ENCODE data around the gene SLC25A29.

The SLC25A29 gene

GRCh38 chr14:100329233-100330006, 23.2 kb upstream of the SLC25A29 start:
- H3K27ac ChIP-seq = no peak overlapping the region
- TF ChIP-seq ZFX (IDR thresholded peaks at IDR 0.05; ENCODE audit: borderline replicate concordance) (no peak), CTCF (IDR thresholded peaks at IDR 0.05) (no peak)

- TF ChIP-seq ZFX (IDR thresholded peaks at IDR 0.05; ENCODE audit: borderline replicate concordance) = no peak
- TF ChIP-seq CTCF (IDR thresholded peaks at IDR 0.05) = no peak
- H3K27ac ChIP-seq = no peak overlapping the region
Observed at GRCh38 chr14:100328495-100329163, 22.4 kb upstream of the SLC25A29 start.

- TF ChIP-seq ZFX (IDR thresholded peaks at IDR 0.05; ENCODE audit: borderline replicate concordance) = no peak
- TF ChIP-seq CTCF (IDR thresholded peaks at IDR 0.05) = no peak
- no peak overlapping the region for H3K27ac ChIP-seq
Observed at GRCh38 chr14:100327128-100327527, 20.9 kb upstream of the SLC25A29 start.

DNA sequence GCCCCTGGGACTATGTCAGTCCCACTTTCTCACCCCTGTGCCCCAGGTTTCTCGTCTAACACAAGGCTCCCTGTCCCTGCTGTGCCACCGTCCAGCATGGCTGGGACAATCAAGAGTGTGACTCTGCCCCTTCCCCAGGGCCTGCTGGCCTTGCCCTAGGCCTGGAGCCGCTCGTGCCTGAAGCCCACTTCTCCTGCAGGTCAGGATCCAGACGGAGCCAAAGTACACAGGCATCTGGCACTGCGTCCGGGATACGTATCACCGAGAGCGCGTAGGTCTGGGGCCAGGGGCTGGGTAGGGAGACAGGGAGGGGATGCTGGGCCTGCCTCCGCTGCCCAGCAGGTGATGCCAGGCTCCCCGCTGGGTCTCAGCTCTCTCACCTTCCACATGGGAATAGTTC, 19.7 kb upstream of the SLC25A29 start:
- H3K27ac ChIP-seq = no peak overlapping the region
- TF ChIP-seq ZFX (IDR thresholded peaks at IDR 0.05; ENCODE audit: borderline replicate concordance) (no peak), CTCF (IDR thresholded peaks at IDR 0.05) (no peak)

DNA sequence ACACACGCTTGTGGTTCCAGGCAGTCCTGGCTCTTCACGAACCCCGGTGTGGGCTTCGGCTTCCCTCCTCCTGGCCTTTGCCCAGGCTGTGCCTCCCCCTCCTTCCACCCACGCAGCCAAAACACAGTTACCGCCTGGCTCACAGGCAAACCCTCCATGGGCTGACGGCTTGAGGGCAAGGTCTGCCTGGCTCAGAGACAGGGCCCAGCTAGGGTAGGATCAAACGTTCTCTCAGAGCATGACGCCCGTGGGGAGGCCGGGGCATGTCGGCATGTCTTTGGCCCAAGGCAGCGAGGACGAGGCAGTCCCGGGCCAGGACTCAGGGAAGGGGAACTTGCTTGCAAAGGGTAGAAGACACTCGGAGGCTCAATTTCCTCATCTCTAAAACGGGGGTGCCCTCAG, 19.0 kb upstream of the SLC25A29 start:
- no peak overlapping the region for H3K27ac ChIP-seq
- TF ChIP-seq CTCF (IDR thresholded peaks at IDR 0.05) (no peak), ZFX (IDR thresholded peaks at IDR 0.05; ENCODE audit: borderline replicate concordance) (no peak)

DNA sequence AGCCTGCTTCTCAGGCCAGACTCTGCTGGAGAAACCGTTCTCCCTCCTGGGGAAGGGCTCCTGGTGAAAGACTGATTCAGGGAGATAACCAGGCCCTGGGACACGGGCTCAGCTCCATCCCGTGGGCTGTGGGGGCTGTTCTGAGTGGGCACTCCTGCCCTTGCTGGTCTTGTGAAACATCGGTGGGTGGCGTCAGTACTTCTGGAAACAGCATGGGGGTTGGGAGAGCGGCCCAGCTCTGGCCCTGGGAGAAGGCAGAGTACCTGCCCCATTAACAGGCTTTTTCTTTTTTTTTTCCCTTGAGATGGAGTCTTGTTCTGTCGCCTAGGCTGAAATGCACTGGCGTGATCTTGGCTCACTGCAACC, 17.7 kb upstream of the SLC25A29 start:
- TF ChIP-seq ZFX (IDR thresholded peaks at IDR 0.05; ENCODE audit: borderline replicate concordance) (no peak), CTCF (IDR thresholded peaks at IDR 0.05) (no peak)
- no peak overlapping the region for H3K27ac ChIP-seq

Measured in 22Rv1 (cell line).